T-helper 2 cell treated with Interferon-gamma antibody and Interleukin-4, amounts not matched to agents 100 ng/mL and 5 ng/mL, for 36 hours (primary cell): ENCODE results near the gene ADSS2. TPM values are rescaled to one million over a fixed set of nuclear protein-coding genes. Genes with fewer than 3 reads are reported as not detected.
"Not testable (repeated sequence)": the region's sequence is repeated elsewhere in the genome, so short reads cannot be mapped to it uniquely, and the experiment has no call there.

Experiments used
- intact Hi-C: fragments of 100-400 bp; cut with micrococcal nuclease; formaldehyde crosslinking; loops from one replicate; pipeline ENCODE4 v1.15.1; 2023
- total RNA-seq: library from RNA; stranded (reverse); gene quantifications from 2 replicates; pipeline ENCODE4 v1.2.3, GENCODE V29; 2022

ADSS2 gene
- total RNA-seq, 1 donor from 2014 or later, result 53.3 TPM

DNA sequence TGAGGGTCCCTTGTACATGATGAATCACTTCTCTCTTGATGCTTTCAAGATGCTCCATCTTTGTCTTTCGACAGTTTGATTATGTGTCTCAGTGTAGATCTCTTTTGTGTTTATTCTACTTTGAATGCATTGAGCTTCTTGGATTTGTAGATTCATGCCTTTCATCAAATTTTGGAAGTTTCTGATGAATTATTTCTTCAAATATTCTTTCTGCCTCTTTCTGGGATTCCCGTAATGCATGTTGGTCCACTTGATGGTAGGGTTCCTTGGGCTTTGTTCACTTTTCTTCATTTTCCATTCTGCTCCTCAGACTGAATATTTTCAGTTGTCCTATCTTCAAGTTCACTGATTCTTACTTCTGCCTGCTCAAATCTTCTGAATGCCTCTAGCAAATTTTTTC, 50.7 kb downstream of the ADSS2 start:
- intact Hi-C loops, result no loop called here

DNA sequence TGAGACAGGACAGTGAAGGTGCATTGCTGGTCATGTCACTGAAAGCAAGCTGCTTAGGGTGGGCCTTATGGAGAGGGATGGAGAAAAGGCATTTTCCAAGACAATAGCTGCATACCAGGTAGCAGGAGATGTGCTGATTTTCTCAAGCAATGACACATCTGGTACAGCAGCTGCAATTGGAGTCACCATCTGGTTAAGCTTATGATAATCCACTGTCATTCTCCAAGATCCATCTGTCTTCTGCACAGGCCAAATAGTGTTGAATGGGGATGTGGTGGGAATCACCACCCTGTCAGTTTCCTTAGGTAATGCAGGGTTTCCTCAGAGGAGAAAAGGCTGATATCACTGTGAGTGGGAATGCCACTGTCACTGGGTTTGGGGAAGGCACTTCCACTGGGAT, 54.6 kb downstream of the ADSS2 start:
- intact Hi-C loops, result no loop called here

DNA sequence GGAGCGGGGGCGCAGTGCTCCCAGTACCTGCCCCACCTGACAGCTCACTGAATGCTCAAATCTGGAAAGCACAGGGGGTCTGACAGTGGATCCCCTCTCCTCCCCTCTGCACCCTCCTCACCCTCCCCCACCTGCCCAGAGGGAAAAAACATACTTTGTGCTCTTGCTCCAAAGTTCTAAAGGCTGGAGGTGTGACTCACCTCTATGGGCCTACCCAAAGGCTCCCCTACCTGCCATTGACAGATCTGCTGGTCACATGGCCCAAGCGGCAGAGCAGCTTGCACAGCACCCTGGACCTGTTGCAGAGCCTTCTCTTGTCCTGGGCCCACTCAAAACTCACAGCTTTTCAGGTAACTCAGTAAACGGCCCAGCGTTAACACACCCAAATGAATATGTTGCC, 55.7 kb downstream of the ADSS2 start:
- intact Hi-C loops, result no loop called here

DNA sequence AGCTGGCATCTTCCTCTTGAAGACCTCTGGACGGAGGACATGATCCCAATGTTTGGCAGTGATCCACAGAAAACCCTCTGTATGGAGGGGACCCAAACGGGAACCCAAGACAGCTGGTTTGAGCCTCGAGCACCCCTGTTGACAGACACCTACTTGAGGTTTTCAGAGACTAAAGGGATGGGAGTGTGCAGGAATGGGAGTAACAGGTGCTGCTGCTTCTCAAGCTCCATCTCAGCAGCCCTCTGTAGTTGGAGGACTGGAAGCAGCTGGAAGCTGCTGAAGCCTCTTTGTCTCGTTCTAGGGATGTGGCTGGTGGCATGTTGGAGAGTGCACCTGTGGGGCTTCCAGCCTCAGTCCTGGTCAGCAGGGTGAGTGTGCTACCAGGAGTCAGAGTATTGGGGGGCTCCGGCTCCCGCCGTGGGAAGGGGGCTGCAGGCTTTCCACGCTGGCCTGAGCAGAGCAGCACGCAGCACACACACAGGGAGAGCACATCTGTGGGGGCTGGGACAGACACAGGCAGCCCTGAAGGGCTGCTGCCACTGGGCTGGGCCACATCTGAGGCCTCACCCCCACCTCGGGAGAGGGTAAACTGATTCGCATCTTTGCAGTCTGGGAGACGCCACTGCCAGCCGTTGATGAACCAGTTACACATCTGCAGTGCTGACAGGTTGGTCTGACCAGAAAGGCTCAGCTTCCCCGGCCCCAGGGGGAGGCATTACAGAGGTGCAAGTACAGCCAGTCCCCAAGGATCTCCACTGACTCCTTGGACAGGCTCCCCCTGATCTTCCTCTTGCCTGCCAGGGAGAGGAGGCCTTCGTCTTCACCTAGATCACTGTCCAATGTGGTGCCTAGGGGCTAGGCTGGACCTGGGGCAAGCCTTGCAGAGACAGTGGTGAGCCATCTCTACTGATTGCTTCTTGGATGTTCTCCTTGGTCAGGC, 56.6 kb downstream of the ADSS2 start:
- intact Hi-C loops, result no loop called here

DNA sequence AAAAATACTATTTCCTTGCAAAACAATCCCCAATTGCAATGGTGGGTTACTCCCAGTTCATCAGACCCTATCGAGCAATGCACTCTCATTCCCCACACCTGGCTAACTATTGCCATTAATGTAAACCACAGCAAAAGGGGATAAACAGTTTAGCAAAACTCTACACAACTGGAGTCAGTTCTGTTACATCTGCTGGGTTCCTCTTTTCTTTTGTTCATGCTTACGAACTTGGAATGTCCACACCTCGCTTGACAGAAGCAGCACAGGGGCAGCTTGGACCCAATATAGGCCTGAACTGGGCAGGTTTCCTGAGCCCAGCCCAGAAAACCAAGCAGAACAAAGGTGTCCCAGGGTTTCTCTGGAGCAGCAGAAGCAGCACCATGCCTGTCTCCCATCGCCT, 57.4 kb downstream of the ADSS2 start:
- intact Hi-C loops, result no loop called here

DNA sequence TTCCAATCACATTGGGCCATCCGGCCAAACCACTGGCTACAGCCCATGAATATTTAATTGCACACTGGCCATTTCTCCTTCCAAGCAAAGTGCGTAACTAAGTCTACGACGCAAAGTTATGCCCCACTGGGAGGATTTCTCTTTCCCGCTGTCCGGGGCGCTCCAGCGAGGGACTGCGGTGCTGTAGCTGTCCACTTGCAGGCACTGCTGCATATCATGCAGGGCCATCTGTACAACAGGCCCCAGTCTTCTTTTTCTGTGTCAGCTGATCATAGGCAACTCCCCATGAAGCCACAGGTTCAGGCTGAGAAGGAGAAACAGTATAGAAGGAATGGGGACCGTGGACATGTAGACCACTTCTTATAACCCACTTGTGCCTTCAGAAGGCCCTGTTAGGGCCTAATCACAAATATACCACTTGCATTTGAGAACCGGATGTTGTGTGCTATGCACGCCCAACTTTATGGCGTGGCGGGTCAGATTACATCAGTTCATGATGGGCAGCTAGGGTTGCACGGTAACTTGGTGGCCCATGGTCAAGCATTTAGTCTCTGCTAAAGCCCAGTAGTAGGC, 58.0 kb downstream of the ADSS2 start:
- intact Hi-C loops, result no loop called here

DNA sequence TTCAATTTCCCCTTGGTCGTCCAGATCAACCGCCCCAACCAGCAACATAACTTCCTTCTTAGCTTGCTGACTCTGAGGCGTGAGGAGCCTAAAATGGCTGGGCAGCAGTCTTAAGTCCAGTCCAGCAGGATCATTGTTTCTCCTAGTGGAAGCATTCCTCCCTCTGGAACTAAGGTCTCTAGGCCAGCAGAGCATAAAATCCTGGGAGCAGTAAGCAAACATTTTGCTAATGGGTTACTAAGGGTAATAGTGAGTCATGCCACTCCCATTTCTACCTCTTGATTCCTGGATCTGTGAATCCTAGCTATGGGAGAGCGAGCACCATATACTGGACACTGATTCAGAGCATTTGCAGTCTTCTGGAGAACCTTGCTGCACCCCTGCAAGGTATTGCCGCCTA, 59.9 kb downstream of the ADSS2 start:
- intact Hi-C loops, result no loop called here

DNA sequence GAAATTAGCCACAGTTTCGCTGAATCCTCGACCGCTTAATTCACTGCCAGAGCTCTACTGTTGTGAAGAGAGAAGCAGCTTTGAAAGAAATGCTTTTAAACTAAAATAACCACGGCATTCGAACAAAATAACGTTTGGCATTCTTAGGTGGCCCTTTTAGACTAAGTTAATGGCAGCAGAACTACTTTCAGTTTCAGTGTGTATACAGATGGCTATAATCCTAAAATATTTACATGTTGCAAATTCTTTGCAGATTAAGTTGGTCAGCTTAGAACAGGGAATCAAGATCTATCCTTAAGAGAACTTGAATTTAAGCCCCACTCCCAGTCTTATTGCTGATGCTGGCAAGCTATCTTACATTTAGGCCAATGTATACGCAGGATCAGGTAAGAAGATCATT, 62.7 kb downstream of the ADSS2 start:
- intact Hi-C loops, result no loop called here

DNA sequence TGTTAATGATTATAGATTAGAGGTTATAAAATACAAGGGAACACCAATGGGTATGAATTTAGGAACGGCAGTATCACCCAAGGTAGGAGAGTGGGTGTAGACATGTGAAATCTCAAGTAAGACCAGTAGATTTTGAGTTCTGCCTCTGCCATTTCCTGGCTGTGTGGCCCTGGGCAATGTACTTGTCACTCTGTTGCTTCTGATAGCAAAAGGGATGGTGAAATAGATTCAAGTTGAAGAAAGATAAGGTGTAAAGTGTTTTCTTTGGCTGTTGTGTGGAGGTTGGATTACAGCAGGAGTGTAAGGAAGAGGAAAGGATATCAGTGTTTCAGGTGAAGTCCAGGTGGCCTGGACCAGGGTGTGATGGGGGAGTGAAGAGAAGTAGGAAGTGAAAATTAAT, 64.3 kb downstream of the ADSS2 start:
- intact Hi-C loops, result no loop called here

DNA sequence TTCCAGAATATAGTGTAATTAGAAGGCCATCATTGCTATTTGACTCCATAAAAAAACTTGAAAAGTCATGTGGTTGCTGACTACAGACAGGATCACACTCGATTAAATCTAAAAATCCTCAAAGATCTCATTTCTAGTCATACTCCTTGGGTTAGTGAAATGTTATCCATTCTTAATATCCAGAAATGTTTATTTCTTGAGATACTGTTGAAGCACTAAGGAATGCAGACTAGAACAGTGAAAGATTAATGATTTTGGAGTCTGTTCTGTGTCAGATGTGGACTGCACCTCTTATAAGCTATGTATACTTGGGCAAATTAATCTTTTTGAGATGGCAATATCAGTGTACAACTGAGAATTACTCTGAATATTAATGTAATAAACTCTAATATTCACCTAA, 65.1 kb downstream of the ADSS2 start:
- intact Hi-C loops, result no loop called here

DNA sequence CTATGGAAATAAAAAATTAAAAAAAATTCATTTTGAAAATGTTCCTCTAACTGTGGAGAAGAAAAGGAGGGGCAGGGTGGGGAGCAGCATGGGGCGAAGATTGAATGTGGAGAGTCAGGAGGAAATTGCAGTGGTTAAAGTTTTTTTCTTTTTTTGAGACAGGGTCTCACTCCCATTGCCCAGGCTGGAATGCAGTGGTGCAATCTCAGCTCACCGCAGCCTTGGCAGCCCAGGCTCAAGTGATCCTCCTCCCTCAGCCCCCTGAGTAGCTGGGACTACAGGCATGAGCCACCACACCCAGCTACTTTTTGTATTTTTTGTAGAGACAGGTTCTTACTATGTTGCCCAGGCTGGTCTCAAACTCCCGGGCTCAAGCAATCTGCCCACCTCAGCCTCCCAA, 67.6 kb downstream of the ADSS2 start:
- intact Hi-C loops, result no loop called here

DNA sequence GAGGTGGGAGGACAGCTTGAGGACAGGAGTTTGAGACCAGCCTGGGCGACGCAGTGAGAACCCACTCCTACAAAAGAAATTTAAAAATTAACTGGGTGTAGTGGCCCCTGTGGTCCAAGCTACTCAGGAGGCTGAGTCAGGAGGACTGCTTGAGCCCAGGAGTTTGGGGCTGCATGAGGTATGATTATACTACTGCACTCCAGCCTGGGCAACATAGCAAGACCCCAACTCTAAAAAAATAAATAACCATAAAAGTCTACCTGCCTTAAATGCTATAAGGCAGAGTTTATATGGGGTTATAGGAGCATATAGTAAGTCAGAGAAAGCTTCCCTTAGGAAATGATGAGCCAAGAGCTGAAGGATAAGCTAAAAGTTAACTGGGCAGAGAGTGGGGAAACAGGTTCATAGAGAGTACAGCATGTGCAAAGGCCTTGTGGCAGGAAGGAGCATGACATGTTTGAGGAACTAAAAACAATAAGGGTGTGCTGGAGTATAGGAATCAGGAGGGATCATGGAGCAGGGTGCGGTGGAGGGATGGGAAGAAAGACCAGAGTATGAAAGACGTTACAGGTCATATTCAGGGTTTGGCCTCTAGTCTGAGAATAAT, 68.3 kb downstream of the ADSS2 start:
- intact Hi-C loops, result no loop called here

DNA sequence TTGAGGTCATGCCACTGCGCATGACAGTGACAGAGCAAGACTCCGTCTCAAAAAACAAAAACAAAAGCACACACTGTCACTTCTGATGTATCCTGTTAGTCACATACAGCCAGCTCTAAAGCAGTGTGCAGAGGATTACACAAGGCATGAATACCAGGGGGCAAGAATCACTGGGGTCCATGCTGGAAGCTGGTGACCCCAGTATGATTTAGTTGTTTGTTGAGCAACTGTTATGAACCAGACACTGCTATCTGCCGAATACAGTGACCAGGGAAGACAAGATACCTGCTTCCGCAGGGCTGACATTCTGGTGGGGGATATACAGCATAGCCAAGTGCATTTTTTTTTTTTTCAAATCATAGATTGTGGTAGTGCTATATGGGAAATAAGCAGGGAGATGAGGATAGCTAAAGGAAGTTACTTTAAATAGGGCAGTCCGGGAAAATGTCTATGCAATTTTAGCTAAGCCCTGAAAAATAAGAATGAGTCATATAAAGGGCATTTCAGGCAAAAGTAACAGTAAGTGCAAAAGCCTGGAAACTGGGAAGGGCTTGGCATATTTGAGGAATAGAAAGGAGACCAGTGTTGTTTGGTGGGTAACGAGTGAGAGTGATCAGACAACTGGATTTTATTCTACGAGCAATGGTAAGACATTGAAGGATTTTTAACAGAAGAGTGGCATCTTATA, 69.7 kb downstream of the ADSS2 start:
- intact Hi-C loops, result no loop called here

DNA sequence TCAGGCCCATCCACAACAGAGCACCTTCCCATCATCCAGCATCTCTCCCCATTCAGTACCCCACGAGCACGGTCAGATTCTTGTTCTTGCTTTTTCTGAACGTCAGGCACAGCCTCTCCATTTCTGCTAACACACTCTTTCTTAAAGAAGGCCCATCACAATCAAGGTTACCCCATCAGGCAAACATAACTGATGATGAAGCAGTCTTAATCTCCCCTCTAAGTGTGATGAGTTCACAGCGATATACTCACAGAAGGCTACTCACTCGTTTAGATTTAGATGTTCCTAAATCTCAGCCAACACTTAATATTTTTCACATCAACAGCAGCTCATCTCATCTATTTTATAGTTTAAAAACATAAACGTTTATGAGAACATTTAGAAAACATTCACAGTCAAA, 75.6 kb downstream of the ADSS2 start:
- intact Hi-C loops, result no loop called here

DNA sequence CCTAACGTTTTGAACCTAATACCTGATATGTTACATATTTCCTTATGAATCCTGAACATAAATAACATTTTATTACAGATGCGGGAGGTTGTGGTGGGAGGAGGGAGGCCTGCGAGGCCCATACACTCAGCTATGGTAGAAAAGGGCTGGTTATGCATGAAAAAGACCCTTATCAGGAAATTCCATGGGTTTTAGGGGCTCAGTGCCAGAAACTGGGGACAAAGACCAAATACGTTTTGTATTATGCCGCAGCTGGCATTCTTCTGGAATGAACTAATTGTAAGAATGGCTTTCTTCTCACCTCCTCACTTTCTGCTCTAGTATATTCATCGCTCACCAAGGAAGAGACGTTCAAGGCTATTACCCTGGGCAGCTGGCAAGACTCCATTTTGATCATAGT, 76.7 kb downstream of the ADSS2 start:
- intact Hi-C loops, result no loop called here

DNA sequence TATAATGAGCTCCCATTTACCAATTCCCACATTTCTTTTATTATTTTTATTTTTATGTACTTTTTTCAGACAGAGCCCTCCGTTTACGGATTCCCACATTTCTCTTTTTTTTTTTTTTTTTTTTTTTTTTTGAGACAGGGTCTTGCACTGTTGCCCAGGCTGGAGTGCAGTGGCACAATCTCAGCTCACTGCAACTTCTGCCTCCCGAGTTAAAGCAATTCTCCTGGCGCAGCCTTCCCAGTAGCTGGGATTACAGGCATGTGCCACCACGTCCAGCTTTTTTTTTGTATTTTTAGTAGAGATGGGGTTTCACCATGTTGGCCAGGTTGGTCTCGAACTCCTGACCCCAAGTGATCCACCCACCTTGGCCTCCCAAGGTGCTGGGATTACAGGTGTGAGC, 77.2 kb downstream of the ADSS2 start:
- intact Hi-C loops, result not testable (repeated sequence)

DNA sequence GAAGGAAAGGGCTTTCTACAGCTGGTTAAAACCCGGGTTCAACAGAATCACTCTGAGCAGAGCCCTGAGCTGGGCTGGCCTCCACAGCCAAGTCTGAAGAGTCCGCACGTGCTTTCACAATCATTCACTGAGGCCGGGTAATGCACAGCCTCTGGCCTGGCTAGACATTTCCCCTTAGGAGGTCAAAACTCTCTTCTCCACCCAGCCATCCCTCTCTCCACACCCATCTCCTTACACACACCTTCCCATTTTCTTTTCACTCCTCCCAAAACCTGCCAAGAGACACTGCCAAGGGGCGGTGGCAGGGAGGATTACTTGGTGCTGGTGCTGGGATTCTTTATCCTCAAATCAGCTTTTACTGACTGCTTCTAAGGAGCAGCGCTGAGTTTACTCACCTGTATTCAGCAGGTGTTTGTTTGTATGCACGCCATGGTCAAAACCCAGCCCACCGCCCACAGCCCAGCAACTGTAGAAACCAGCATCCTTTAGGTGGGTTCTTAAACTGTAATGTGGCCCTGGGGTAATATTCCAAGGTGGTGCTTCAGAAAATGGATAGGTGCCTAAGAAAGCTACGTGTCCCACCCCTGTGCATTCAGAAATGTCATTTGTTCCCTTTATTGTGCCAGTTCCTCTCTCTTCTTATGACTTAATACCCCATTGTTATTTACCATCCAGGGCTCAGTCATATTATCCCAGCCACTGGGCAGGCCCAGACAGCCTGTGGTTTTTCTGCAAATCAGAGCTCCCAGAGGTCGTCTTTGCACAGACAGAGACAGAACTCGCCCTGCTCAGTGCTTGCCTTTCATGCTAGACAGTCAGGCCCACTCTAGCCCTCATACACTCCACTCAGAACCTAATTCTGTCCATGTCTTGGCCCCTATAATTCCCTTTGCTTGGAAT, 80.2 kb downstream of the ADSS2 start:
- intact Hi-C loops, result no loop called here

DNA sequence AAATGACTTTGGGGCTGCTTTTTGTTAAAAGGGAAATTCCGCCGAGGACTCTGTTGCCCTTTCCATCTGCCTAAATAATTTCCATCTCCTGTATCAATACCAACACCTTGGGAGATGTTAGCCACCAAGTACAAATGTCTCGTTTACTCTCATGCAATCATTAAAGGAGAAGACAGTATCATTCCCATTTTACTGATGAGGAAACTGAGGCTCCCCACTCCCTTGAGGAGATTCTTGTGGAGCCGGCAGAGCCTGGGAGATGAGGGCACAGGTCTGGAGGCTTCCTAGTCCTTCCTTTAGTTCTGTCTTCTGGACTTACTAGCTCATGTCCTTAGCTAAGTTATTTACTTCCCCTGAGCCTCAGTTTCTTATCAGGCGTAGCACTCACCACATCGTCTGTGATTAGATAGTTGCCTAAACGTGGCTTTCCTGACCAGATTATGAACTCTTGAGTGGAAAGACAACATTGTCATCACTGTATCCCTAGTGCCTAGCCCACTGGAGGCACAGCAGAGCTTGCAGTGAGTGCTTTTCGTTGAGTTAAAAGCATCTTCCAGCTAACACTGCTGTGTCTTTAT, 81.6 kb downstream of the ADSS2 start:
- intact Hi-C loops, result no loop called here

DNA sequence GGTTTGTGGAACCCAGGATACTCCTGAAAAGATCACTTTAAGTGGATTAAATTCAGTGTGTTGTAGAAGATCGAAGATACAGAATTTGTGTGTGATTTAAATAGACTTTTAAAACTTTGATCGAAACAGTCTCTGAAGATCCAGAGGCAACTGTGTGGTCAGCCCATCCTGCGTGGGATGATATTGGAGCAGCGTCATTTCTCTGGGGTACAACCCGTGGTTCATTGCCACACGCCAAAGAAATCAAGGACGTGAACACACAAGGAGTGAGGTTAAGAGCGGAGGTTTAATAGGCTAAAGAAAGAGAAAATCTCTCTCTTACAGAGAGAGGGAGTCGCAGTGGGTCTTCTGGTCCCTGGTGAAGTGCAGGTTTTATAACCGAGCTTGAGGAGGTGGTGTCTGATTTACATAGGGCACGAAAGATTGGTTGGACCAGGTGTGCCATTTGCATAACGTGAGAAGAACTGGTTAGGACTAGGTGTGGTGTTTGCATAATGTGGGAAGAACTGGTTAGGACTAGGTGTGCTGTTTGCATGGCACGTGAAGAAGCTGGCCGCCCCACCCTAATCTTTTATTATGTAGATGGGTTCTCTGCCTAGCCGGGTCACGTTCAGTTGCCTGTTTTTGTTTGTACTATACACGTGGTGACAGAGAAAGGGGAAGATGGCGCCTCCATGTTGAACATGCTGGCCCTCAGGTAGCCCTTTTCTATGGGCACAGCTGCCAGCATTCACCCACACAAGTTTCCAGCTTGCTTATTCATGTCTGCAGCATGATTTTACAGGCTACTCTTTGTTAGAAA, 82.3 kb downstream of the ADSS2 start:
- intact Hi-C loops, result no loop called here

DNA sequence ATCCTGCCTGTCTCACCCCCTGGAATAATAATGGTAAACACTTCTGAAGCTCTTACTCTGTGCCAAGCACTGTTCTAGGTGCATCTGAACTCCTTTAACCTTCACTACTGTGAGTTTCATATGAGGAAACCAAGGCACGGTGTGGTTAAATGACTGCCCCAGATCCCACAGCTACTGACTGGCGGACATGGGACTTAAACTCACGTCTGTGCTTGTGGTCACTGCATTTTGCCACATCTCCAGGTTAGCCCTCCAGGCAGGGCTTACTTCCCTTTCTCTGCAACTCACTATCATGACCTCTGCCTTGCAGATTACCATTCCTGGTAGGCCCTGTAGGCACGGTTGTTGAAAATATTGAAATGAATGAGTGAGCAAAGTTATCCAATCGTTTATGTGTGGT, 83.4 kb downstream of the ADSS2 start:
- intact Hi-C loops, result no loop called here
